Measurements from ENCODE around the gene PHETA2. TPM values are rescaled to one million over a fixed set of nuclear protein-coding genes. Genes with fewer than 3 reads are reported as not detected.

Gene PHETA2
- total and polyA plus RNA-seq, 2 of the 13 experiments (the other 11 are each of a cell fraction or from before 2014, with no cell fraction given), result 0.07 TPM; not detected in 1

- TF ChIP-seq ZMYM3 (CRISPR knock-in tag; IDR thresholded peaks at IDR 0.05) (peak; percentile 69), ZNF616 (CRISPR knock-in tag; IDR thresholded peaks at IDR 0.05; ENCODE audit: low read depth) (peak; percentile 76; the same call in 1 of the 2 replicates), ZUFSP (CRISPR knock-in tag; IDR thresholded peaks at IDR 0.05; ENCODE audit: borderline replicate concordance) (no peak), HIVEP1 (CRISPR knock-in tag; IDR thresholded peaks at IDR 0.05) (peak; percentile 89), ASH2L (IDR thresholded peaks at IDR 0.05; ENCODE audit: insufficient read length, low read depth, low read length) (peak; percentile 69), RFX3 (CRISPR knock-in tag; IDR thresholded peaks at IDR 0.05) (no peak), MXI1 (IDR thresholded peaks at IDR 0.05; ENCODE audit: borderline replicate concordance, low read depth, low read length) (peak; percentile 61; the same call in 1 of the 3 replicates), SOX5 (CRISPR knock-in tag; IDR thresholded peaks at IDR 0.05; ENCODE audit: borderline replicate concordance) (peak; percentile 51; the same call in 1 of the 2 replicates), PRMT3 (CRISPR knock-in tag; IDR thresholded peaks at IDR 0.05; ENCODE audit: borderline replicate concordance, low read depth) (no peak), SP4 (CRISPR knock-in tag; IDR thresholded peaks at IDR 0.05) (peak; percentile 78; the same call in 1 of the 2 replicates), ZNF124 (CRISPR knock-in tag; IDR thresholded peaks at IDR 0.05) (0 out of 2 replicates have a peak, but pooled peaks have one; percentile 60), SPEN (CRISPR knock-in tag; IDR thresholded peaks at IDR 0.05; ENCODE audit: low read depth) (peak; percentile 86), RNF2 (conservative IDR thresholded peaks at IDR 0.05; ENCODE audit: low read depth) (peak; percentile 93), ZMYM4 (CRISPR knock-in tag; IDR thresholded peaks at IDR 0.05) (peak; percentile 80; the same call in 1 of the 2 replicates), HOXA9 (CRISPR knock-in tag; IDR thresholded peaks at IDR 0.05; ENCODE audit: borderline replicate concordance) (peak; percentile 59; the same call in 1 of the 2 replicates)
- TF ChIP-seq, protein P1, sequence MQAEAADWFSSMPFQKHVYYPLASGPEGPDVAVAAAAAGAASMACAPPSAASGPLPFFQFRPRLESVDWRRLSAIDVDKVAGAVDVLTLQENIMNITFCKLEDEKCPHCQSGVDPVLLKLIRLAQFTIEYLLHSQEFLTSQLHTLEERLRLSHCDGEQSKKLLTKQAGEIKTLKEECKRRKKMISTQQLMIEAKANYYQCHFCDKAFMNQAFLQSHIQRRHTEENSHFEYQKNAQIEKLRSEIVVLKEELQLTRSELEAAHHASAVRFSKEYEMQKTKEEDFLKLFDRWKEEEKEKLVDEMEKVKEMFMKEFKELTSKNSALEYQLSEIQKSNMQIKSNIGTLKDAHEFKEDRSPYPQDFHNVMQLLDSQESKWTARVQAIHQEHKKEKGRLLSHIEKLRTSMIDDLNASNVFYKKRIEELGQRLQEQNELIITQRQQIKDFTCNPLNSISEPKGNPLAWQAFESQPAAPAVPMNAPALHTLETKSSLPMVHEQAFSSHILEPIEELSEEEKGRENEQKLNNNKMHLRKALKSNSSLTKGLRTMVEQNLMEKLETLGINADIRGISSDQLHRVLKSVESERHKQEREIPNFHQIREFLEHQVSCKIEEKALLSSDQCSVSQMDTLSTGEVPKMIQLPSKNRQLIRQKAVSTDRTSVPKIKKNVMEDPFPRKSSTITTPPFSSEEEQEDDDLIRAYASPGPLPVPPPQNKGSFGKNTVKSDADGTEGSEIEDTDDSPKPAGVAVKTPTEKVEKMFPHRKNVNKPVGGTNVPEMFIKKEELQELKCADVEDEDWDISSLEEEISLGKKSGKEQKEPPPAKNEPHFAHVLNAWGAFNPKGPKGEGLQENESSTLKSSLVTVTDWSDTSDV (CRISPR knock-in tag; IDR thresholded peaks at IDR 0.05), result no peak
- TF ChIP-seq, protein P2, sequence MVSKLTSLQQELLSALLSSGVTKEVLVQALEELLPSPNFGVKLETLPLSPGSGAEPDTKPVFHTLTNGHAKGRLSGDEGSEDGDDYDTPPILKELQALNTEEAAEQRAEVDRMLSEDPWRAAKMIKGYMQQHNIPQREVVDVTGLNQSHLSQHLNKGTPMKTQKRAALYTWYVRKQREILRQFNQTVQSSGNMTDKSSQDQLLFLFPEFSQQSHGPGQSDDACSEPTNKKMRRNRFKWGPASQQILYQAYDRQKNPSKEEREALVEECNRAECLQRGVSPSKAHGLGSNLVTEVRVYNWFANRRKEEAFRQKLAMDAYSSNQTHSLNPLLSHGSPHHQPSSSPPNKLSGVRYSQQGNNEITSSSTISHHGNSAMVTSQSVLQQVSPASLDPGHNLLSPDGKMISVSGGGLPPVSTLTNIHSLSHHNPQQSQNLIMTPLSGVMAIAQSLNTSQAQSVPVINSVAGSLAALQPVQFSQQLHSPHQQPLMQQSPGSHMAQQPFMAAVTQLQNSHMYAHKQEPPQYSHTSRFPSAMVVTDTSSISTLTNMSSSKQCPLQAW (CRISPR knock-in tag; IDR thresholded peaks at IDR 0.05), result peak; percentile 94
- TF ChIP-seq, protein P3, sequence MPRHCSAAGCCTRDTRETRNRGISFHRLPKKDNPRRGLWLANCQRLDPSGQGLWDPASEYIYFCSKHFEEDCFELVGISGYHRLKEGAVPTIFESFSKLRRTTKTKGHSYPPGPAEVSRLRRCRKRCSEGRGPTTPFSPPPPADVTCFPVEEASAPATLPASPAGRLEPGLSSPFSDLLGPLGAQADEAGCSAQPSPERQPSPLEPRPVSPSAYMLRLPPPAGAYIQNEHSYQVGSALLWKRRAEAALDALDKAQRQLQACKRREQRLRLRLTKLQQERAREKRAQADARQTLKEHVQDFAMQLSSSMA (CRISPR knock-in tag; IDR thresholded peaks at IDR 0.05), result peak; percentile 79; the same call in 1 of the 2 replicates
- TF ChIP-seq, protein P4, sequence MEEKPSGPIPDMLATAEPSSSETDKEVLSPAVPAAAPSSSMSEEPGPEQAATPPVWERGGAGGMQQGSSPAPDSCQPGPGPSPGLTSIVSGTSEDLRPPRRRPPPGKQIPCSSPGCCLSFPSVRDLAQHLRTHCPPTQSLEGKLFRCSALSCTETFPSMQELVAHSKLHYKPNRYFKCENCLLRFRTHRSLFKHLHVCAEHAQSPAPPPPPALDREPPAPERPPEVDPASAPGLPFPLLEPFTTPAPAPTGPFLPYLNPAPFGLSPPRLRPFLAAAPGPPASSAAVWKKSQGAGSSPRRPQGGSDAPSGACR (CRISPR knock-in tag; IDR thresholded peaks at IDR 0.05), result no peak; the same call in 1 of the 2 replicates
Observed at GRCh38 chr22:42070517-42071422, 3.3 kb upstream of the PHETA2 start, which contains the start of gene NAGA (continued).
